HUES48 (cell line): ENCODE measurements around the gene C2orf92.

Source experiments
- H3K27ac ChIP-seq: one replicate; pipeline ENCODE4 v1.7.0; 2013; ENCODE audit warnings: low read depth, low read length, inconsistent platforms
- H3K27me3 ChIP-seq: 2 replicates; pipeline ENCODE4 v1.6.1; 2013; ENCODE audit warnings: mild to moderate bottlenecking, low read length; ENCODE audit not compliant: control insufficient read depth, insufficient read depth
- H3K36me3 ChIP-seq: 2 replicates; pipeline ENCODE4 v1.6.1; 2013; ENCODE audit warnings: low read length; ENCODE audit not compliant: control insufficient read depth, insufficient read depth
- H3K4me1 ChIP-seq: 2 replicates; pipeline ENCODE4 v1.6.1; 2013; ENCODE audit warnings: mild to moderate bottlenecking, low read length; ENCODE audit not compliant: control insufficient read depth, insufficient read depth
- H3K4me3 ChIP-seq: 2 replicates; pipeline ENCODE4 v1.5.1; 2013; ENCODE audit warnings: mild to moderate bottlenecking, low read depth, low read length
- H3K9ac ChIP-seq: 2 replicates; pipeline ENCODE4 v1.6.1; 2013; ENCODE audit warnings: mild to moderate bottlenecking, low read depth, low read length, moderate library complexity
- H3K9me3 ChIP-seq: 2 replicates; pipeline ENCODE4 v1.6.1; 2013; ENCODE audit warnings: low read length; ENCODE audit not compliant: control insufficient read depth, insufficient read depth

Gene C2orf92

DNA sequence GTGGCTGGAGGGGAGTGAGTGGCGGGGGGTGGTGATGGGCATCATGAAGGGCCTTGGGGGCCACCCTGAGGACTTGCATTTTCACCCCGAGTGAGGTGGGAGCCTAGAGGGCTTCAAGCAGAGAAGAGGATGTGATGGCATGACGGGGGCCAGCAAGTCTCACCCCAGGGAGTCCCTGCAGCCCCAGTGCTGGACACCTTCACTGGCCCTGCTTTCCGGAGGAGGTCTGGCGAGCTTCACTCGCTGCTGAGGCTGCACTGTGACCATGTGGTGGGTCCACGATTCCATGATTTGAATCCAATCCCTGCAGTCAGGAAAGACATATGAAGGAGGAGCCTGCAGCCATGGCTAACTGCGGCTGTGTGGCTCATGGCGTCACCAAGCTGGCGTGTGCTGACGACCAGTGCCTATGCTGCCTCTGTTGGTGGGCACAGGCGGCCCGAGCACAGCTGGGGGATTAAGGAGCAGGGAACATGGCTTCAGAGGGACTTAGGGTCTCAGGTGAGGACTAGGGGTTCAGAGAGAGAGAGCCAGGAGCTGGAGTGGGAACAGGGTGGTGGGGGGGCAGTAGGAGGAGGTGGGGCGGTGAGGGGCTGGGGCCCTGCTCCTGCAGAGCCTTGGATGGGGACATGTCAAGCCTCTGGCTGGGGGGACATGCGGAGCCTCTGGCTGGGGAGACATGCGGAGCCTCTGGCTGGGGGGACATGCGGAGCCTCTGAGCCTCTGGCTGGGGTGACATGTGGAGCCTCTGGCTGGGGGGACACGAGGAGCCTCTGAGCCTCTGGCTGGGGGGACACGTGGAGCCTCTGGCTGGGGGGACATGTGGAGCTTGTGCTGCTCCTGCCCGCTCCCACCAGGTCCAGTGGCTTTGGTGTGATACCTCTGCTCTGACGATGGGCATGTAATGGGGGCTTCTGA, 47.4 kb downstream of the C2orf92 start:
- H3K9ac ChIP-seq = no peak overlapping the region
- no peak overlapping the region for H3K27ac ChIP-seq
- no peak overlapping the region for H3K4me3 ChIP-seq
- peaks cover 14% of the 10 kb centered on the region for H3K4me1 ChIP-seq
- no peaks in the 10 kb centered on the region for H3K36me3 ChIP-seq
- H3K9me3 ChIP-seq = no peaks in the 10 kb centered on the region
- no peaks in the 10 kb centered on the region for H3K27me3 ChIP-seq

GRCh38 chr2:97717613-97717995, 48.1 kb downstream of the C2orf92 start:
- no peaks in the 10 kb centered on the region for H3K27me3 ChIP-seq
- H3K4me1 ChIP-seq = peaks cover 14% of the 10 kb centered on the region
- no peaks in the 10 kb centered on the region for H3K9me3 ChIP-seq
- H3K36me3 ChIP-seq = no peaks in the 10 kb centered on the region
- no peak overlapping the region for H3K4me3 ChIP-seq
- H3K27ac ChIP-seq = no peak overlapping the region
- H3K9ac ChIP-seq = no peak overlapping the region

- Histone ChIP-seq H3K27ac (no peak overlapping the region), H3K4me1 (peaks cover 14% of the 10 kb centered on the region), H3K9ac (no peak overlapping the region)
Measured at GRCh38 chr2:97718051-97718882, 48.8 kb downstream of the C2orf92 start.

GRCh38 chr2:97718942-97719341, 49.4 kb downstream of the C2orf92 start:
- Histone ChIP-seq H3K4me1 (peaks cover 14% of the 10 kb centered on the region), H3K4me3 (no peak overlapping the region), H3K27ac (no peak overlapping the region), H3K27me3 (no peaks in the 10 kb centered on the region), H3K9ac (no peak overlapping the region), H3K36me3 (no peaks in the 10 kb centered on the region), H3K9me3 (no peaks in the 10 kb centered on the region)

More at GRCh38 chr2:97718051-97718882, 48.8 kb downstream of the C2orf92 start:
- no peak overlapping the region for H3K4me3 ChIP-seq
- no peaks in the 10 kb centered on the region for H3K27me3 ChIP-seq
- H3K9me3 ChIP-seq = no peaks in the 10 kb centered on the region
- H3K36me3 ChIP-seq = no peaks in the 10 kb centered on the region

DNA sequence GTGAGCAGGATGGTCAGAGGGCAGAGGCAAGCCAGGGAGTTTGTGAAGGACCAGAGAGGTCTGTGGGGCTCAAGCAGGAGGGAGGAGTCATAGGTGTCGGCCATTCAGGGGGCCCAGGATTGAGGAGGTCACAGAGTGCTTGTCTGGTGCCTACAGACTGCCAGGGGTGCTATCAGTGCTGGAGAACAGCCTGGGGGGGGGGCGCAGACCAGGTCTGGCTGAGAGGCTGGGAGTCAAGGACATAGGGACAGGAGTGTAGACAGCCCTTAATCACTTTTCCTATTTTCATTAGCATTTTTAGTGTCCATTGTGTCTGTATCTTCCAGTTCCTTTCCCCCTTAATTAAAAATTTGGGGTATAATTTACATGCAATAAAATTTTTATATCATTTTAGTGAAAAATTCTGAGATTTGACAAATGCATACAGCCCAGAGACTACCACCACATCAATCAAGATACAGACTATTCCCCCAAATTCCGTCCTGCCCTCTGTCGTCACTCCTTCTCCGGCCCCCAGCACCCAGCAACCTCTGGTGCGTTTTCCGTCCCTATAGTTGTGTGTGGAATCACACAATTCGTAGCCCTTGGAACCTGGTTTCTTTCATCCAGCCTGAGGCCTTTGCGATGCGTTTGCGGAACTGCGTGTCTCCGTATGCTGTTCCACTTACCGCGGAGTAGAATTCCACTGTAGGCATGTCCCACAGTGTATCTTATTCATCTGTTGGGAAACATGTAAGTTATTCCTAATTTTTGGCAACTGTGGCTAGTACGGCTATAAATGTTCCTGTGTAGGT, 50.0 kb downstream of the C2orf92 start:
- Histone ChIP-seq H3K27me3 (no peaks in the 10 kb centered on the region), H3K9ac (no peak overlapping the region), H3K27ac (no peak overlapping the region), H3K36me3 (no peaks in the 10 kb centered on the region), H3K4me1 (peaks cover 14% of the 10 kb centered on the region), H3K9me3 (no peaks in the 10 kb centered on the region), H3K4me3 (no peak overlapping the region)

GRCh38 chr2:97720746-97721145, 51.2 kb downstream of the C2orf92 start:
- Histone ChIP-seq H3K4me1 (peaks cover 14% of the 10 kb centered on the region), H3K27me3 (no peaks in the 10 kb centered on the region), H3K4me3 (no peak overlapping the region), H3K9ac (no peak overlapping the region), H3K27ac (peak overlapping the region; percentile 7), H3K9me3 (no peaks in the 10 kb centered on the region), H3K36me3 (no peaks in the 10 kb centered on the region)

DNA sequence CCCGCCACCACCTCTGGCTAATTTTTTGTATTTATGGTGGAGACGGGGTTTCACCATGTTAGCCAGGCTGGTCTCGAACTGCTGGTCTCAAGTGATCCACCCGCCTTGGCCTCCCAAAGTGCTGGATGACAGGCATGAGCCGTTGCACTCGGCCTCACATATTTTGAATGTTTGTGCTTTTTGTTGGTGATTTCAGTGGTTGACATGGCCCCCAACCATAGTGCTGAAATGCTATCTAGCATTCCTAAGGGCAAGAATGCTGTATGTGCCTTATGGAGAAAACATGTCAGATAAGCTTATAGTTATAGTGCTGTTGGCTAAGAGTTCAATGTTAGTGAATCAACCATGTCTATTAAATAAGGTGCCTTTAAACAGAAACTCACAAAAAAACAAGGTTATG, 52.7 kb downstream of the C2orf92 start:
- peaks cover 14% of the 10 kb centered on the region for H3K4me1 ChIP-seq
- no peaks in the 10 kb centered on the region for H3K36me3 ChIP-seq
- H3K27me3 ChIP-seq = no peaks in the 10 kb centered on the region
- no peak overlapping the region for H3K4me3 ChIP-seq
- no peaks in the 10 kb centered on the region for H3K9me3 ChIP-seq
- no peak overlapping the region for H3K9ac ChIP-seq
- no peak overlapping the region for H3K27ac ChIP-seq

DNA sequence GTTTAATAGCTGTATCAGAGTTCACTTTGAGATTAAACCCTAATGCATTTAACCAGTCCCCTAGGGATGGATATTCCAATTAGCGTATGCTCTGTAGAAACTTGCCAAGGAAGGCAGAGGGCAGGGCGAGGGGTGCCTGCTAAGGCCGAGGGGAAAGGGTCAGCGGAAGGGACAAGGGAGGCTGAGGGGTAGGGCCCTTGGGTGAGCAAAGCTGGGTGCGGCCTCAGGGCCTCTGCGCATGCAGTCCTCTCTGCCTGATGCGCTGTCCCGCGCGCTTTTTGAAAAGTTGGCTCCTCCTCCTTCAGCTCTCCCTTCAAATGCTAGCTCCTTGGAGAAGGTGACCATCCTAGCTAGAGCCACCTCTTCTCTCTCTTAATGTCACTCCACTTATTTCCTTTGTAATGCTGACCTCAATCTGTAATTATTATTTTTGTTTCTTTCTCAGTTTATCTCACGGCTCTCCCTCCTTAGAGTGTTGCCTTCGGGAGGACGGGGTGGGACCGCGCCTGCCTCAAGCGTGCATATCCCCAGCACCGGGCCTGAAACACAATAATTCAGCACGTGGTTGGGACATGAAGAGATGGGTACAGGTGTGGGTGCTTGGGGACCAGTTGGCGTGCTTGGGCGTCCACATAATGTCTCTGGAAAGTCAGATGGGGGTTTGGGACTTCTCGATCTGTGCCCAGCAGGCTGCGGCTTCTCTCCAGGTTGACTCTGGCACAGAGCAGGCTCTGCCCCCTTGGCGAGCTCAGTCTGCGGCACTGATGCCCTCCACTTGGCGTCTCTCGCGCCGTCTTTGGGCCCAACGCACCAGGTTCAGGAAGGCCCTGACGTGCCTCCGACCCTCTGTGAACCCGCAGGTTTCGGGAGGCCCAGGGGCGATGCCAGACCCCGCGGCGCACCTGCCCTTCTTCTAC, 53.9 kb downstream of the C2orf92 start:
- H3K4me3 ChIP-seq = no peak overlapping the region
- H3K27me3 ChIP-seq = no peaks in the 10 kb centered on the region
- no peaks in the 10 kb centered on the region for H3K9me3 ChIP-seq
- no peaks in the 10 kb centered on the region for H3K36me3 ChIP-seq
- no peak overlapping the region for H3K9ac ChIP-seq
- no peak overlapping the region for H3K27ac ChIP-seq
- H3K4me1 ChIP-seq = peaks cover 14% of the 10 kb centered on the region

DNA sequence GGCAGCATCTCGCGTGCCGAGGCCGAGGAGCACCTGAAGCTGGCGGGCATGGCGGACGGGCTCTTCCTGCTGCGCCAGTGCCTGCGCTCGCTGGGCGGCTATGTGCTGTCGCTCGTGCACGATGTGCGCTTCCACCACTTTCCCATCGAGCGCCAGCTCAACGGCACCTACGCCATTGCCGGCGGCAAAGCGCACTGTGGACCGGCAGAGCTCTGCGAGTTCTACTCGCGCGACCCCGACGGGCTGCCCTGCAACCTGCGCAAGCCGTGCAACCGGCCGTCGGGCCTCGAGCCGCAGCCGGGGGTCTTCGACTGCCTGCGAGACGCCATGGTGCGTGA, 54.5 kb downstream of the C2orf92 start:
- no peaks in the 10 kb centered on the region for H3K9me3 ChIP-seq
- H3K27ac ChIP-seq = no peak overlapping the region
- no peaks in the 10 kb centered on the region for H3K27me3 ChIP-seq
- no peaks in the 10 kb centered on the region for H3K36me3 ChIP-seq
- no peak overlapping the region for H3K9ac ChIP-seq
- no peak overlapping the region for H3K4me3 ChIP-seq
- H3K4me1 ChIP-seq = peaks cover 14% of the 10 kb centered on the region

DNA sequence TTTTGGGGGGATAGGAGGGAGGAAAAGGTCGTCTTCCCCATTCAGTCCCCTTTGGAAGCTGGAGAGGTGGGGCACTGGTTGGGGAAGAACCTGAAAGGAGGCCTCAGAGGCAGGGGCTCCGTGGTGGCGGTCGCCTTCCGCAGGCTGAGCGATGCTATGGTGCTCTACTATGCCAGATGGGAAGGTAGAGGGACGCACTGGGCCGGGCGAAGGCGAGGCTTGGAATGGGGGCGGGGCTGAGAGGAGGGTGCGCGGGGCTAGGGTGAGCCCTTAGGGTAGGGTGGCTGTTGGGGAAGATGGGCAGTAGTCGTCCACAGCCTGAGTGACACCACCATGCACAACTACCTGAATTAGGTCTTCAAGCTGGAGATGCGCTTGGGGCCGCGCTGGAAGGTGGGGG, 55.0 kb downstream of the C2orf92 start:
- no peaks in the 10 kb centered on the region for H3K27me3 ChIP-seq
- no peak overlapping the region for H3K27ac ChIP-seq
- H3K9ac ChIP-seq = no peak overlapping the region
- H3K4me1 ChIP-seq = peaks cover 14% of the 10 kb centered on the region
- H3K4me3 ChIP-seq = no peak overlapping the region
- H3K9me3 ChIP-seq = no peaks in the 10 kb centered on the region
- no peaks in the 10 kb centered on the region for H3K36me3 ChIP-seq
